Endodermal cell (in vitro differentiated cells): ENCODE data around the gene GOLT1B. TPM values are rescaled to one million over a fixed set of nuclear protein-coding genes. Genes with fewer than 3 reads are reported as not detected.

Experiments used
- DNase-seq: peaks from one replicate; pipeline ENCODE4 v3.0.0-alpha.2; 2017
- H3K27ac ChIP-seq: 2 replicates; pipeline ENCODE4 v1.5.1; 2013; ENCODE audit warnings: mild to moderate bottlenecking, low read depth, low read length, moderate library complexity
- H3K27me3 ChIP-seq: 2 replicates; pipeline ENCODE4 v1.6.1; 2013; ENCODE audit warnings: mild to moderate bottlenecking, low read length, moderate library complexity; ENCODE audit not compliant: insufficient read depth, control insufficient read depth, poor library complexity, severe bottlenecking
- H3K36me3 ChIP-seq: 2 replicates; pipeline ENCODE4 v1.7.0; 2013; ENCODE audit warnings: mild to moderate bottlenecking, low read length, moderate library complexity; ENCODE audit not compliant: control insufficient read depth, insufficient read depth
- H3K4me1 ChIP-seq: one replicate; pipeline ENCODE4 v1.7.0; 2013; ENCODE audit warnings: low read length; ENCODE audit not compliant: control insufficient read depth, insufficient read depth
- H3K4me3 ChIP-seq: 2 replicates; pipeline ENCODE4 v1.5.1; 2013; ENCODE audit warnings: mild to moderate bottlenecking, low read length, moderate library complexity
- H3K9ac ChIP-seq: 2 replicates; pipeline ENCODE4 v1.6.1; 2013; ENCODE audit warnings: mild to moderate bottlenecking, low read length, moderate library complexity; ENCODE audit not compliant: poor library complexity, severe bottlenecking; ENCODE audit errors: extremely low read depth
- H3K9me3 ChIP-seq: 2 replicates; pipeline ENCODE4 v1.6.1; 2013; ENCODE audit warnings: mild to moderate bottlenecking, low read length, moderate library complexity; ENCODE audit not compliant: control insufficient read depth
- H3K27ac Mint-ChIP-seq: 2 replicates; pipeline ENCODE4 v1.8.0; 2020; ENCODE audit warnings: mixed read lengths
- H3K27me3 Mint-ChIP-seq: 2 replicates; pipeline ENCODE4 v1.8.0; 2021; ENCODE audit warnings: mild to moderate bottlenecking, mixed read lengths; ENCODE audit not compliant: insufficient read depth
- H3K36me3 Mint-ChIP-seq: 2 replicates; pipeline ENCODE4 v1.8.0; 2020; ENCODE audit warnings: low read depth, mixed read lengths
- H3K4me1 Mint-ChIP-seq: 2 replicates; pipeline ENCODE4 v1.8.0; 2020; ENCODE audit warnings: mixed read lengths
- H3K4me3 Mint-ChIP-seq: 2 replicates; pipeline ENCODE4 v1.8.0; 2020; ENCODE audit warnings: mild to moderate bottlenecking, moderate library complexity, mixed read lengths
- H3K9me3 Mint-ChIP-seq: 2 replicates; pipeline ENCODE4 v1.8.0; 2020; ENCODE audit warnings: mild to moderate bottlenecking, mixed read lengths
- WGBS, 2 experiments: methylation state at CpG; one replicate each; pipeline versions ENCODE4 v1.1.5 to v1.1.7; 2013; ENCODE audit warnings: missing lambda C conversion rate in 2 of 2, mixed read lengths in 1 of 2; ENCODE audit not compliant: insufficient coverage in 1 of 2, insufficient read length in 1 of 2; 5-methylcytosine and 5-hydroxymethylcytosine counted together
- total RNA-seq, 2 donors: library from RNA; stranded (reverse); fragmentation: NEBNext Ultra II Directional in 1 of 2; extraction: Animal tissue kit (Norgen Biotek cat#: 25700) in 1 of 2; gene quantifications; 2 replicates in 1 of 2; 3 replicates in 1 of 2; pipeline ENCODE4 v1.2.1, GENCODE V29; 2021
- TF ChIP-seq, protein P1 (sequence below): fragments of 200-600 bp; sonication (generic); conservative IDR thresholded peaks from 2 replicates; pipeline ENCODE4 v1.5.0; 2021; ENCODE audit warnings: antibody characterized with exemption, mild to moderate bottlenecking

Gene GOLT1B
- total RNA-seq, 2 donors from 2014 or later: 38.2 to 67.2 TPM

DNA sequence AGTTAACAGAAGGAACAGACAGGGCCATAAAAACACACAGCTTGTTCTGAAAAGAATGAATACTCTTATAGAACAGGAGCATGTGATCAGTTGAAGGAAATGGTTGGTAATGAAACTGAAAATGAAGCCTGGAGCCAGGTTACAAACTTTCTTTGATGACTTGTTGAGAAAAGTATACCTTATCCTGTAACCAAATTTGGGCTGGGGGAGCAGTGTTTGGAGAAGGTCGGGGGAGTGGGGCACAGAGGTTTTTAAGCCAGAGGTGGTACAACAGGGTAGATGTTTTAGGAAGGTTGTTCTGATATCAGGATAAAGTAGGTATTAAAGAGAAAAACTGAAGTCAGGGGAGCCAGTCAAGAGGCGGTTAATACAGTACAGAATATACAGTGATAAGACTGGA is 8.2 kb downstream of the GOLT1B start:
- no peaks in the 10 kb centered on the region for H3K4me1 ChIP-seq
- Mint-ChIP-seq H3K9me3 (no peaks in the 10 kb centered on the region), H3K36me3 (peaks cover 45% of the 10 kb centered on the region)

DNA sequence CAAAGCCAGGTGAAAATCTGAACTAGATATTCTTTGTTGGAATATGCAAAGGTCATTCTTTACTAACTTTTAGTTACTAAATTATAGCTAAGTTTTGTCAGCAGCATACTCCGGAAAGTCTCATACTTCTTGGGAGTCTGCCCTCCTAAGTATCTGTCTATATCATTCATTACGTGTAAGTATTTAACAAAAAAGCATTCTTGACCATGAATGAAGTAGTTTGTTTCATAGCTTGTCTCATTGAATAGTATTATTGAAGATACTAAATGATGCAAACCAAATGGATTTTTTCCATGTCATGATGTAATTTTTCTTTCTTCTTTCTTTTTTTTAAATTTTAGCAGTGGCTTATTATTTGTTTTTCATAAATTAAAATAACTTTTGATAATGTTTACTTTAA is 14.7 kb downstream of the GOLT1B start:
- H3K27me3 Mint-ChIP-seq: no peaks in the 10 kb centered on the region

More for the DNA sequence above, 8.2 kb downstream of the GOLT1B start:
- H3K4me3 ChIP-seq: no peak overlapping the region
- H3K4me1 Mint-ChIP-seq: no peaks in the 10 kb centered on the region
- H3K4me3 Mint-ChIP-seq: no peak overlapping the region
- DNase-seq: no peak
- no peaks in the 10 kb centered on the region for H3K27me3 Mint-ChIP-seq
- H3K36me3 ChIP-seq: peaks cover 64% of the 10 kb centered on the region
- H3K27ac ChIP-seq: no peak overlapping the region
- 47 to 55% methylated on average over 2 of the region's 2 CpGs for WGBS, 2 experiments
- H3K27ac Mint-ChIP-seq: no peak overlapping the region
- TF ChIP-seq, protein P1, sequence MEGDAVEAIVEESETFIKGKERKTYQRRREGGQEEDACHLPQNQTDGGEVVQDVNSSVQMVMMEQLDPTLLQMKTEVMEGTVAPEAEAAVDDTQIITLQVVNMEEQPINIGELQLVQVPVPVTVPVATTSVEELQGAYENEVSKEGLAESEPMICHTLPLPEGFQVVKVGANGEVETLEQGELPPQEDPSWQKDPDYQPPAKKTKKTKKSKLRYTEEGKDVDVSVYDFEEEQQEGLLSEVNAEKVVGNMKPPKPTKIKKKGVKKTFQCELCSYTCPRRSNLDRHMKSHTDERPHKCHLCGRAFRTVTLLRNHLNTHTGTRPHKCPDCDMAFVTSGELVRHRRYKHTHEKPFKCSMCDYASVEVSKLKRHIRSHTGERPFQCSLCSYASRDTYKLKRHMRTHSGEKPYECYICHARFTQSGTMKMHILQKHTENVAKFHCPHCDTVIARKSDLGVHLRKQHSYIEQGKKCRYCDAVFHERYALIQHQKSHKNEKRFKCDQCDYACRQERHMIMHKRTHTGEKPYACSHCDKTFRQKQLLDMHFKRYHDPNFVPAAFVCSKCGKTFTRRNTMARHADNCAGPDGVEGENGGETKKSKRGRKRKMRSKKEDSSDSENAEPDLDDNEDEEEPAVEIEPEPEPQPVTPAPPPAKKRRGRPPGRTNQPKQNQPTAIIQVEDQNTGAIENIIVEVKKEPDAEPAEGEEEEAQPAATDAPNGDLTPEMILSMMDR: no peak
- H3K9ac ChIP-seq: no peak overlapping the region
- H3K9me3 ChIP-seq: no peaks in the 10 kb centered on the region
- no peaks in the 10 kb centered on the region for H3K27me3 ChIP-seq

DNA sequence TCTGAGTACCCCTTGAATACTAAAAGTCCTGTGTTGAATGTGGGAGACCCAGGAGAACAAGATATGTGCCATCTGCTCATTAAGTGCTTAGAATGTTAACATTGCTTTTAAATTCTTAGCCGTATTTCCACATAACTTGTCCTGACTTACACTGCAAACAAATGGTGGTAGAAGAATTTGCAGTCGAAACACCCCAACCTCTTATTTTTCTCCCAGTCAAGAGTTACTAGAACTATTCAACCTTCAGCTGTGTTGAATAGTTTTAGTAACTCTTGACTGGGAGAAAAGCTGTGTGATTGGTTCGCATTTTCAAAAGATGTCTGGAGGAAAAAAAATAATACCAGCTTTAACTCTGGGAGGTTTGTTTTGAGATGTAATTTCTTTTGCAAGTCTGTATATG is 16.9 kb downstream of the GOLT1B start:
- Histone ChIP-seq H3K9me3 (no peaks in the 10 kb centered on the region), H3K4me3 (no peak overlapping the region), H3K27me3 (no peaks in the 10 kb centered on the region), H3K4me1 (no peaks in the 10 kb centered on the region), H3K36me3 (peaks cover 43% of the 10 kb centered on the region), H3K27ac (no peak overlapping the region), H3K9ac (no peak overlapping the region)
- Mint-ChIP-seq H3K4me3 (no peak overlapping the region), H3K4me1 (no peaks in the 10 kb centered on the region), H3K27ac (no peak overlapping the region), H3K27me3 (peaks cover 3% of the 10 kb centered on the region), H3K9me3 (no peaks in the 10 kb centered on the region), H3K36me3 (peaks cover 15% of the 10 kb centered on the region)
- 82 to 100% methylated on average over 1 to 3 of the region's 3 CpGs for WGBS, 2 experiments
- no peak for DNase-seq
- TF ChIP-seq, protein P1: no peak

More for the DNA sequence above, 14.7 kb downstream of the GOLT1B start:
- Histone ChIP-seq H3K9ac (no peak overlapping the region), H3K9me3 (no peaks in the 10 kb centered on the region), H3K4me1 (no peaks in the 10 kb centered on the region), H3K4me3 (no peak overlapping the region), H3K27ac (no peak overlapping the region), H3K36me3 (peaks cover 64% of the 10 kb centered on the region), H3K27me3 (no peaks in the 10 kb centered on the region)
- Mint-ChIP-seq H3K36me3 (peaks cover 30% of the 10 kb centered on the region), H3K9me3 (no peaks in the 10 kb centered on the region), H3K4me1 (no peaks in the 10 kb centered on the region), H3K4me3 (no peak overlapping the region), H3K27ac (no peak overlapping the region)
- no peak for DNase-seq
- TF ChIP-seq, protein P1: no peak
- 100% methylated on average over 2 of the region's 2 CpGs; no CpG with 5 or more reads in 1 of the 2 experiments for WGBS, 2 experiments
